Prostate gland (tissue), 2 donors: ENCODE results near the gene RPL28. TPM values are rescaled to one million over a fixed set of nuclear protein-coding genes. Genes with fewer than 3 reads are reported as not detected.

ENCODE experiments used
- DNase-seq: peaks from one replicate; pipeline ENCODE4 v3.0.0-alpha.2; 2019; ENCODE audit warnings: low spot score
- H3K27ac ChIP-seq, 2 donors: fragments of 200-600 bp; sonication (generic); 2 replicates each; pipeline ENCODE4 v1.5.1; 2017 to 2019
- H3K27me3 ChIP-seq: fragments of 200-600 bp; sonication (generic); replicated peaks from 2 replicates; pipeline ENCODE4 v1.5.1; 2019; ENCODE audit not compliant: insufficient read depth
- H3K36me3 ChIP-seq, 2 donors: fragments of 200-600 bp; sonication (generic); 1 replicate in 1 of 2; 2 replicates in 1 of 2; pipeline versions ENCODE4 v1.5.1 to v1.8.1; 2017 to 2019
- H3K4me1 ChIP-seq: fragments of 200-600 bp; sonication (generic); replicated peaks from 2 replicates; pipeline ENCODE4 v1.5.1; 2019
- H3K4me3 ChIP-seq, 2 donors: fragments of 200-600 bp; sonication (generic); 2 replicates each; pipeline ENCODE4 v1.5.1; 2017 to 2019
- H3K9me3 ChIP-seq: fragments of 200-600 bp; sonication (generic); 2 replicates; pipeline ENCODE4 v1.5.1; 2017
- CTCF ChIP-seq, 4 experiments: fragments of 200-600 bp in 2 of 4; fragments of 450-650 bp in 2 of 4; sonication (generic) in 2 of 4; IDR thresholded peaks; 1 replicate in 3 of 4; 2 replicates in 1 of 4; pipeline ENCODE4 v1.5.1; 2016 to 2019; ENCODE audit warnings: antibody characterized with exemption in 4 of 4, mild to moderate bottlenecking in 2 of 4, moderate library complexity in 2 of 4
- POLR2A ChIP-seq: fragments of 450-650 bp; IDR thresholded peaks from one replicate; pipeline ENCODE4 v1.6.1; 2016; ENCODE audit warnings: antibody characterized with exemption, mild to moderate bottlenecking
- POLR2AphosphoS5 ChIP-seq: sonication (generic); formaldehyde crosslinking; IDR thresholded peaks from one replicate; pipeline ENCODE4 v1.6.1; 2017; ENCODE audit warnings: antibody characterized with exemption
- WGBS: methylation state at CpG from one replicate; pipeline ENCODE4 v1.1.5; 2018; 5-methylcytosine and 5-hydroxymethylcytosine counted together
- intact Hi-C: fragments of 100-400 bp; cut with DNase I; formaldehyde crosslinking; loops from one replicate; pipeline ENCODE4 v1.14.2; 2022
- total RNA-seq, 2 donors: library from RNA; depleted of rRNA; stranded (reverse); fragments of >200 nt; gene quantifications; one replicate each; pipeline ENCODE4 v1.1.0, GENCODE V29; 2016

The RPL28 gene
- total RNA-seq, 2 donors from 2014 or later: 439 to 554 TPM

GRCh38 chr19:55353356-55353802 is 32.4 kb upstream of the RPL28 start:
- WGBS: under 1% methylated on average over 23 of the region's 24 CpGs
- Histone ChIP-seq H3K36me3 (no peaks in the 10 kb centered on the region), H3K4me1 (peaks cover 5% of the 10 kb centered on the region), H3K27me3 (peaks cover 3% of the 10 kb centered on the region), H3K9me3 (no peaks in the 10 kb centered on the region), H3K4me3 (peak overlapping the region; percentile 9 to 30), H3K27ac (no peak overlapping the region)
- TF ChIP-seq POLR2A (no peak), CTCF (IDR thresholded peaks at IDR 0.05) (no peak), POLR2AphosphoS5 (no peak)
- intact Hi-C loops: no loop called here
- DNase-seq: no peak

GRCh38 chr19:55353803-55354697 is 31.7 kb upstream of the RPL28 start:
- Histone ChIP-seq H3K9me3 (no peaks in the 10 kb centered on the region), H3K27me3 (peaks cover 3% of the 10 kb centered on the region), H3K4me3 (peak overlapping the region; percentile 9 to 30), H3K4me1 (peaks cover 5% of the 10 kb centered on the region), H3K36me3 (no peaks in the 10 kb centered on the region), H3K27ac (no peak overlapping the region)
- intact Hi-C loops: no loop called here
- WGBS: 1% methylated on average over 68 of the region's 72 CpGs
- DNase-seq: peak; percentile 57
- peak; percentile 15 for TF ChIP-seq POLR2AphosphoS5
- no peak for TF ChIP-seq CTCF (IDR thresholded peaks at IDR 0.05)
- TF ChIP-seq POLR2A: peak; percentile 49

GRCh38 chr19:55354698-55355212 is 31.0 kb upstream of the RPL28 start, which contains the start of gene COX6B2:
COX6B2 (minus strand) TSS chr19:55354719; CDS start chr19:55354521, 198 bp downstream.
- DNase-seq: no peak
- H3K36me3 ChIP-seq: no peaks in the 10 kb centered on the region
- peak within 1 kb of the TSS; percentile 9 to 30 for H3K4me3 ChIP-seq
- no peak within 1 kb of the TSS for H3K27ac ChIP-seq
- WGBS: 3% methylated on average over 21 of the region's 43 CpGs
- peaks cover 5% of the 10 kb centered on the region for H3K4me1 ChIP-seq
- peaks cover 3% of the 10 kb centered on the region for H3K27me3 ChIP-seq
- intact Hi-C loops: no loop called here
- H3K9me3 ChIP-seq: no peaks in the 10 kb centered on the region
- no peak for TF ChIP-seq CTCF (IDR thresholded peaks at IDR 0.05)
- TF ChIP-seq POLR2AphosphoS5: no peak
- no peak for TF ChIP-seq POLR2A

GRCh38 chr19:55355213-55355821 is 30.4 kb upstream of the RPL28 start:
- Histone ChIP-seq H3K4me3 (no peak overlapping the region), H3K4me1 (peaks cover 5% of the 10 kb centered on the region), H3K27me3 (peaks cover 3% of the 10 kb centered on the region), H3K36me3 (no peaks in the 10 kb centered on the region), H3K9me3 (no peaks in the 10 kb centered on the region), H3K27ac (no peak overlapping the region)
- no peak for TF ChIP-seq POLR2A
- no peak for TF ChIP-seq CTCF (IDR thresholded peaks at IDR 0.05)
- no peak for TF ChIP-seq POLR2AphosphoS5
- intact Hi-C loops: no loop called here
- 28% methylated on average over 12 of the region's 13 CpGs for WGBS
- DNase-seq: no peak
